Smooth muscle cell (in vitro differentiated cells): Measurements from ENCODE around the gene IFNAR2. TPM values are rescaled to one million over a fixed set of nuclear protein-coding genes. Genes with fewer than 3 reads are reported as not detected.
"Not testable (repeated sequence)": the region's sequence is repeated elsewhere in the genome, so short reads cannot be mapped to it uniquely, and the experiment has no call there.

Source experiments
- DNase-seq: peaks from one replicate; lab custom pipeline; 2025; ENCODE audit not compliant: unreplicated experiment; lab: John Stamatoyannopoulos, UW
- H2AFZ ChIP-seq: fragments of 200-600 bp; sonication (generic); 2 replicates; pipeline ENCODE4 v1.6.0; 2016; ENCODE audit warnings: antibody characterized with exemption, low read depth, mild to moderate bottlenecking
- H3F3A ChIP-seq: fragments of 200-600 bp; sonication (generic); 2 replicates; pipeline ENCODE4 v1.6.0; 2017; ENCODE audit warnings: antibody characterized with exemption, low read depth
- H3K27ac ChIP-seq: fragments of 200-600 bp; sonication (generic); 2 replicates; pipeline ENCODE4 v1.5.1; 2016; ENCODE audit warnings: low read depth, mild to moderate bottlenecking
- H3K27me3 ChIP-seq: fragments of 200-600 bp; sonication (generic); 2 replicates; pipeline ENCODE4 v1.6.1; 2016; ENCODE audit warnings: low read depth, mild to moderate bottlenecking
- H3K36me3 ChIP-seq: fragments of 200-600 bp; sonication (generic); 2 replicates; pipeline ENCODE4 v1.5.1; 2016; ENCODE audit warnings: low read depth
- H3K4me1 ChIP-seq: fragments of 200-600 bp; sonication (generic); 2 replicates; pipeline ENCODE4 v1.5.1; 2016; ENCODE audit warnings: low read depth
- H3K4me2 ChIP-seq: fragments of 200-600 bp; sonication (generic); 2 replicates; pipeline ENCODE4 v1.6.0; 2016; ENCODE audit warnings: mild to moderate bottlenecking
- H3K4me3 ChIP-seq: fragments of 200-600 bp; sonication (generic); 2 replicates; pipeline ENCODE4 v1.5.1; 2016; ENCODE audit warnings: mild to moderate bottlenecking
- H3K79me2 ChIP-seq: fragments of 200-600 bp; sonication (generic); 2 replicates; pipeline ENCODE4 v1.6.0; 2016; ENCODE audit warnings: low read depth, mild to moderate bottlenecking
- H3K9ac ChIP-seq: fragments of 200-600 bp; sonication (generic); 2 replicates; pipeline ENCODE4 v1.6.0; 2016; ENCODE audit warnings: low read depth
- H3K9me3 ChIP-seq: fragments of 200-600 bp; sonication (generic); replicated peaks from 2 replicates; pipeline ENCODE4 v1.5.1; 2016; ENCODE audit warnings: low read depth
- H4K20me1 ChIP-seq: fragments of 200-600 bp; sonication (generic); 2 replicates; pipeline ENCODE4 v1.6.0; 2016; ENCODE audit warnings: low read depth
- CTCF ChIP-seq: fragments of 200-600 bp; sonication (generic); IDR thresholded peaks from 2 replicates; pipeline ENCODE4 v1.5.1; 2017; ENCODE audit warnings: borderline replicate concordance, mild to moderate bottlenecking, antibody characterized with exemption; ENCODE audit not compliant: insufficient read depth, poor library complexity, severe bottlenecking
- WGBS: methylation state at CpG from one replicate; pipeline ENCODE4 v1.1.7; 2016; ENCODE audit warnings: low lambda C conversion rate; 5-methylcytosine and 5-hydroxymethylcytosine counted together
- polyA plus RNA-seq: library from polyadenylated mRNA; unstranded; fragments of >200 nt; fragmentation: Nextera tagmentation; extraction: Ambion mirVana; gene quantifications from 2 replicates; pipeline ENCODE4 v1.2.1, GENCODE V29; 2016
- total RNA-seq: library from RNA; depleted of rRNA; stranded (reverse); fragments of >200 nt; gene quantifications from 2 replicates; pipeline ENCODE4 v1.2.3, GENCODE V29; 2014

Gene IFNAR2
- total and polyA plus RNA-seq, 2 experiments from 2014 or later = 30.7 to 33.2 TPM

GRCh38 chr21:33240404-33240803 lies 10.7 kb downstream of the IFNAR2 start:
- H3K9me3 ChIP-seq = no peaks in the 10 kb centered on the region
- no peak overlapping the region for H2AFZ ChIP-seq
- H3K4me1 ChIP-seq = no peaks in the 10 kb centered on the region
- DNase-seq = no peak
- 94% methylated on average over 2 of the region's 2 CpGs for WGBS
- H3K27ac ChIP-seq = no peak overlapping the region
- no peak overlapping the region for H3K4me2 ChIP-seq
- H3K36me3 ChIP-seq = peaks cover 3% of the 10 kb centered on the region
- TF ChIP-seq CTCF = no peak
- no peaks in the 10 kb centered on the region for H3F3A ChIP-seq
- no peak overlapping the region for H3K4me3 ChIP-seq
- H3K27me3 ChIP-seq = no peaks in the 10 kb centered on the region
- peaks cover 46% of the 10 kb centered on the region for H4K20me1 ChIP-seq
- peaks cover 49% of the 10 kb centered on the region for H3K79me2 ChIP-seq
- H3K9ac ChIP-seq = no peak overlapping the region

DNA sequence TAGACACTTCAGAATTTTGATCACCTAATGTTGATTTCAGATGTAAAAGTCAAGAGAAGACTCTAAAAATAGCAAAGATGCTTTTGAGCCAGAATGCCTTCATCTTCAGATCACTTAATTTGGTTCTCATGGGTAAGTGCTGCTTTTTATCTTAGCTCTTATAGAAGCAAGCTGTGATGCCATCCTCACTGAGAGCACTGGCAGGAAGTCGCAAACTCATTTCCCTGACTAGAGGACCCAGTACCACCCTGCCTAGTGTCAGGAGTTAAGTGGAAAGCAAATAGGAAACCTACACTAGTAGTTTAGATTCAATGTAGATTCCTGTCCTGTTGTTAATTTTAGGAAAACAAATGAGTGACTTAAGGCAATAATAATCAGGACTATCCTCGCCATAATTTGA lies 12.1 kb downstream of the IFNAR2 start:
- Histone ChIP-seq H2AFZ (no peak overlapping the region), H4K20me1 (peaks cover 36% of the 10 kb centered on the region), H3K4me1 (no peaks in the 10 kb centered on the region), H3K27ac (no peak overlapping the region), H3F3A (no peaks in the 10 kb centered on the region), H3K36me3 (peaks cover 8% of the 10 kb centered on the region), H3K79me2 (peaks cover 38% of the 10 kb centered on the region), H3K9me3 (no peaks in the 10 kb centered on the region), H3K4me2 (no peak overlapping the region), H3K27me3 (no peaks in the 10 kb centered on the region), H3K4me3 (no peak overlapping the region), H3K9ac (no peak overlapping the region)
- no peak for TF ChIP-seq CTCF
- DNase-seq = no peak
- WGBS = 95% methylated on average over 2 of the region's 2 CpGs

GRCh38 chr21:33242846-33243245 lies 13.1 kb downstream of the IFNAR2 start:
- H3K36me3 ChIP-seq = not testable (repeated sequence)
- peaks cover 32% of the 10 kb centered on the region for H3K79me2 ChIP-seq
- 97% methylated on average over 7 of the region's 8 CpGs for WGBS

DNA sequence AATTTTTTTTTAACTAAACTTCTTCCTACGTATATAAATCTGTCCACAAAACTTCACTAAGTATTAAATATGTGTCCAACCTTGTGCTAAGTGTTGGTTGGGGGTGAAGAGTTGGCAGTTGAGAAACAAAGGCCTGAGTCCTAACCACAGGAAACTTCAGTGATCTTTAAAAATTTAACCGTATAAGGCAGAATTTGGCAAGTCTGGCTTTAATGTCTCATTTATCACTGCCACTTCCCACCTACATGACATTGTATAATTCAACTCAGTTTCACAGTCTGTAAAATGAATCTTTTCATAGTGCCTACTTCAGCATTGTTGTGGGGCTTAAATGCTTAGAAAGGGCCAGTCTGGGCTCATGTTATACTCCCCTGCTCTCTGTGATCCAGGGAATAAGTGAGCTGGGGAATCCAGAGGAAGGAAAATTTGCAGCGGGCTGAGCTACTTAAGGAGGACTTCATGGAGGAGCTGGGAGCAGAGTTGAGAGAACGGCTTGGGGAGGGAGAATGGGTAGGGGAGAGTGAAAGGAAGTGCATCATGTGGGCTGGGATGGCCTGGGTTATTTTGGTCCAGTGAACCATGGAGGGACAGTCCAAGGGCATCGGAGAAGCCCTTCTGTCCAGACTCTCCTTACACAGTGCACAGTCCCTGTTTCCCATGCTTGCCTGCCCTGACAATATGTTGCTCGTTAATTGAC lies 14.5 kb downstream of the IFNAR2 start:
- WGBS = 96% methylated on average over 6 of the region's 6 CpGs
- no peak for DNase-seq

More at GRCh38 chr21:33242846-33243245, 13.1 kb downstream of the IFNAR2 start:
- not testable (repeated sequence) for DNase-seq, H3K27me3 ChIP-seq, H3K9me3 ChIP-seq, H2AFZ ChIP-seq, H3K4me2 ChIP-seq, H3K4me1 ChIP-seq, H3K27ac ChIP-seq, H3F3A ChIP-seq, H3K9ac ChIP-seq, H3K4me3 ChIP-seq
- peaks cover 27% of the 10 kb centered on the region for H4K20me1 ChIP-seq

More for the DNA sequence above, 14.5 kb downstream of the IFNAR2 start:
- peaks cover 20% of the 10 kb centered on the region for H4K20me1 ChIP-seq
- no peak overlapping the region for H3K9ac ChIP-seq
- peaks cover 15% of the 10 kb centered on the region for H3K36me3 ChIP-seq
- no peaks in the 10 kb centered on the region for H3K9me3 ChIP-seq
- no peak overlapping the region for H3K27ac ChIP-seq
- TF ChIP-seq CTCF = no peak
- H3K4me1 ChIP-seq = no peaks in the 10 kb centered on the region
- no peak overlapping the region for H3K4me3 ChIP-seq
- H3K4me2 ChIP-seq = no peak overlapping the region
- H3K27me3 ChIP-seq = no peaks in the 10 kb centered on the region
- peaks cover 27% of the 10 kb centered on the region for H3K79me2 ChIP-seq
- no peak overlapping the region for H2AFZ ChIP-seq
- no peaks in the 10 kb centered on the region for H3F3A ChIP-seq
